GM12878 (cell line): ENCODE results near the gene GON7. TPM values are rescaled to one million over a fixed set of nuclear protein-coding genes. Genes with fewer than 3 reads are reported as not detected.

ENCODE experiments used
- ATAC-seq: fragments of 200-7000 bp; cut with Tn5 transposase; 3 replicates; pipeline ENCODE4 v1.9.1; 2020; ENCODE audit warnings: mild to moderate bottlenecking, moderate library complexity
- BruUV-seq: library from RNA; stranded (reverse); fragments of 400-500 nt; replicated peaks from 2 replicates; lab custom pipeline; 2021; lab: Mats Ljungman, UMichigan
- CTCF ChIA-PET: fragments of 300-600 bp; sonication (Branson Sonifier 250); formaldehyde crosslinking; extraction: SDS; loops from one replicate; lab custom pipeline; 2021; ENCODE audit warnings: inconsistent platforms; lab: Yijun Ruan, JAX
- POLR2A ChIA-PET: fragments of 350-600 bp; formaldehyde crosslinking; extraction: SDS; loops from one replicate; lab custom pipeline; 2021; ENCODE audit warnings: inconsistent platforms; lab: Charles Lee
- RAD21 ChIA-PET: fragments of 300-600 bp; sonication (Branson Sonifier 250); formaldehyde crosslinking; loops from one replicate; lab custom pipeline; 2023; ENCODE audit warnings: antibody characterized with exemption; ENCODE audit not compliant: unreplicated experiment; lab: Charles Lee
- SMC1A ChIA-PET: fragments of 300-600 bp; sonication (Branson Sonifier 250); formaldehyde crosslinking; loops from one replicate; lab custom pipeline; 2023; ENCODE audit not compliant: unreplicated experiment, uncharacterized antibody; lab: Charles Lee
- DNase-seq: peaks from one replicate; pipeline ENCODE4 v3.0.0-alpha.2; 2011; ENCODE audit warnings: low read depth, low spot score
- FAIRE-seq: peaks from 3 replicates; lab custom pipeline; 2011; peaks lifted over from hg19 to GRCh38; lab: Jason Lieb, UNC
- H2AFZ ChIP-seq: 2 replicates; pipeline ENCODE4 v1.6.0; 2011; ENCODE audit warnings: low read depth, low read length, control low read depth; ENCODE audit not compliant: control insufficient read depth
- H3K27ac ChIP-seq: 2 replicates; pipeline ENCODE4 v1.5.1; 2011; ENCODE audit warnings: control low read depth; ENCODE audit not compliant: control insufficient read depth, insufficient read depth
- H3K27me3 ChIP-seq, 2 experiments: replicated peaks in 1 of 2; 2 replicates each; pipeline versions ENCODE4 v1.6.0 to v1.6.1; 2011; ENCODE audit warnings: low read length in 1 of 2; ENCODE audit not compliant: control insufficient read depth in 2 of 2, insufficient read depth in 2 of 2
- H3K36me3 ChIP-seq, 2 experiments: 2 replicates each; pipeline ENCODE4 v1.5.1; 2011; ENCODE audit warnings: low read length in 1 of 2; ENCODE audit not compliant: control insufficient read depth in 2 of 2, insufficient read depth in 2 of 2
- H3K4me1 ChIP-seq: 2 replicates; pipeline ENCODE4 v1.6.1; 2011; ENCODE audit warnings: mild to moderate bottlenecking, low read length, moderate library complexity, mixed read lengths; ENCODE audit not compliant: control insufficient read depth, insufficient read depth
- H3K4me2 ChIP-seq: 2 replicates; pipeline ENCODE4 v1.6.0; 2011; ENCODE audit warnings: control low read depth; ENCODE audit not compliant: control insufficient read depth, insufficient read depth
- H3K4me3 ChIP-seq: fragments of 200-600 bp; sonication (generic); 2 replicates; pipeline ENCODE4 v1.5.1; 2016
- H3K79me2 ChIP-seq: 2 replicates; pipeline ENCODE4 v1.6.0; 2011; ENCODE audit warnings: low read length; ENCODE audit not compliant: control insufficient read depth, insufficient read depth
- H3K9ac ChIP-seq: 2 replicates; pipeline ENCODE4 v1.8.0; 2011; ENCODE audit warnings: low read length, control low read depth, mixed read lengths; ENCODE audit not compliant: control insufficient read depth, insufficient read depth
- H3K9me3 ChIP-seq: replicated peaks from 3 replicates; pipeline ENCODE4 v1.5.1; 2011; ENCODE audit warnings: mild to moderate bottlenecking, low read length; ENCODE audit not compliant: control insufficient read depth, insufficient read depth
- H4K20me1 ChIP-seq: 2 replicates; pipeline ENCODE4 v1.6.0; 2011; ENCODE audit not compliant: control insufficient read depth, insufficient read depth
- CBX3 ChIP-seq: fragments of 200-600 bp; sonication (generic); IDR thresholded peaks from 2 replicates; pipeline ENCODE4 v1.6.1; 2016; ENCODE audit warnings: low read depth, borderline replicate concordance
- NFYA ChIP-seq: IDR thresholded peaks from 2 replicates; pipeline ENCODE4 v1.6.1; 2011; ENCODE audit warnings: low read depth, mild to moderate bottlenecking, low read length, improper control_type of control experiment, borderline replicate concordance
- NR2C1 ChIP-seq: fragments of 450-650 bp; IDR thresholded peaks from 2 replicates; pipeline ENCODE4 v1.6.1; 2017; ENCODE audit warnings: antibody characterized with exemption, mild to moderate bottlenecking, moderate library complexity
- TCF3 ChIP-seq: IDR thresholded peaks from 2 replicates; pipeline ENCODE4 v1.6.1; 2012; ENCODE audit warnings: low read depth, mild to moderate bottlenecking, low read length, borderline replicate concordance; ENCODE audit not compliant: insufficient read depth
- ZNF24 ChIP-seq: fragments of 450-650 bp; IDR thresholded peaks from 2 replicates; pipeline ENCODE4 v1.6.1; 2017; ENCODE audit warnings: antibody characterized with exemption, mild to moderate bottlenecking
- WGBS: methylation state at CpG from one replicate; pipeline ENCODE4 v1.1.6; 2016; ENCODE audit warnings: low lambda C conversion rate; ENCODE audit not compliant: insufficient replicate concordance, insufficient coverage; ENCODE audit errors: missing lambda C conversion rate; 5-methylcytosine and 5-hydroxymethylcytosine counted together
- in situ Hi-C: fragments of 300-500 bp; cut with MboI; formaldehyde crosslinking; loops from 9 replicates; pipeline ENCODE4 v1.14.3; 2018; ENCODE audit warnings: mixed read lengths
- intact Hi-C: fragments of 100-400 bp; cut with micrococcal nuclease; formaldehyde crosslinking; loops from one replicate; pipeline ENCODE4 v1.14.2; 2022; ENCODE audit not compliant: unreplicated experiment
- polyA plus RNA-seq, 11 experiments: library from polyadenylated mRNA; depleted of rRNA in 4 of 11; unstranded in 6 of 11; stranded (reverse) in 5 of 11; fragments of >200 nt; fragmentation: Nextera tagmentation in 4 of 11; fragmentation: Illumina TruSeq in 1 of 11; extraction: Ambion mirVana in 4 of 11; extraction: Trizol in 1 of 11; gene quantifications; 1 replicate in 1 of 11; 2 replicates in 10 of 11; pipeline versions ENCODE4 v1.2.1 to v1.2.3, GENCODE V29; 2011 to 2016; ENCODE audit warnings: inconsistent platforms in 2 of 11, missing spikeins in 2 of 11, low read depth in 1 of 11
- total RNA-seq, 4 experiments: library from RNA; depleted of rRNA in 3 of 4; stranded (reverse); fragments of >200 nt in 3 of 4; fragmentation: Illumina TruSeq in 1 of 4; extraction: Trizol in 1 of 4; gene quantifications; 2 replicates each; pipeline versions ENCODE4 v1.2.1 to v1.2.3, GENCODE V29; 2013 to 2021
- TF ChIP-seq, protein P1 (sequence below): fragments of 450-650 bp; conservative IDR thresholded peaks from 2 replicates; pipeline ENCODE4 v1.6.1; 2017; ENCODE audit warnings: mild to moderate bottlenecking, moderate library complexity
- TF ChIP-seq, protein P2 (sequence below): fragments of 150-350 bp; IDR thresholded peaks from 2 replicates; pipeline ENCODE4 v1.6.1; 2016; ENCODE audit warnings: low read depth, low read length
- TF ChIP-seq, protein P3 (sequence below): fragments of 450-650 bp; IDR thresholded peaks from 2 replicates; pipeline ENCODE4 v1.6.1; 2016; ENCODE audit warnings: mild to moderate bottlenecking
- TF ChIP-seq, protein P4 (sequence below): IDR thresholded peaks from 2 replicates; pipeline ENCODE4 v1.6.1; 2012; ENCODE audit warnings: improper control_type of control experiment, low read depth, low read length; ENCODE audit not compliant: insufficient replicate concordance

The GON7 gene
- total and polyA plus RNA-seq, 10 of the 15 experiments (the other 5 are each of a cell fraction or from before 2014, with no cell fraction given) = 21.6 to 59.0 (median 33.0) TPM

DNA sequence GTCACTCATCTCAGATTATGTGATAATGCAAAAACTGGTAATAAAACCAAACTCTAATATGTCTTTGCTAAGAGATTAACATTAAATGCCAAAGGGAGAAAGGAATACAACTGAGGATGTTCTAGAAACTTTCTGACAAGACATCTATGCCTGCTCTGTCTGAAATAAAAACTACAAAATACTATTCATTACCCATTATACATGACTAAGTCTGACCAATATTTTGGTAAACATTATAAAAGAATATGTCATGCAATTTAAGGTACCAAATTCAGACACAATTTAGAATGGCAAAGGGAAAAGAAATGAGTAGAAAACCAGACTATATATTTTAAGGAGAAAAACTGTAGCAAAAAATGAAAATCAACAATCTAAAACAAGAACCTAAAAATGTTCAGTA, 39.7 kb upstream of the GON7 start (continued):
- TF ChIP-seq, protein P1, sequence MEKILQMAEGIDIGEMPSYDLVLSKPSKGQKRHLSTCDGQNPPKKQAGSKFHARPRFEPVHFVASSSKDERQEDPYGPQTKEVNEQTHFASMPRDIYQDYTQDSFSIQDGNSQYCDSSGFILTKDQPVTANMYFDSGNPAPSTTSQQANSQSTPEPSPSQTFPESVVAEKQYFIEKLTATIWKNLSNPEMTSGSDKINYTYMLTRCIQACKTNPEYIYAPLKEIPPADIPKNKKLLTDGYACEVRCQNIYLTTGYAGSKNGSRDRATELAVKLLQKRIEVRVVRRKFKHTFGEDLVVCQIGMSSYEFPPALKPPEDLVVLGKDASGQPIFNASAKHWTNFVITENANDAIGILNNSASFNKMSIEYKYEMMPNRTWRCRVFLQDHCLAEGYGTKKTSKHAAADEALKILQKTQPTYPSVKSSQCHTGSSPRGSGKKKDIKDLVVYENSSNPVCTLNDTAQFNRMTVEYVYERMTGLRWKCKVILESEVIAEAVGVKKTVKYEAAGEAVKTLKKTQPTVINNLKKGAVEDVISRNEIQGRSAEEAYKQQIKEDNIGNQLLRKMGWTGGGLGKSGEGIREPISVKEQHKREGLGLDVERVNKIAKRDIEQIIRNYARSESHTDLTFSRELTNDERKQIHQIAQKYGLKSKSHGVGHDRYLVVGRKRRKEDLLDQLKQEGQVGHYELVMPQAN = no peak

DNA sequence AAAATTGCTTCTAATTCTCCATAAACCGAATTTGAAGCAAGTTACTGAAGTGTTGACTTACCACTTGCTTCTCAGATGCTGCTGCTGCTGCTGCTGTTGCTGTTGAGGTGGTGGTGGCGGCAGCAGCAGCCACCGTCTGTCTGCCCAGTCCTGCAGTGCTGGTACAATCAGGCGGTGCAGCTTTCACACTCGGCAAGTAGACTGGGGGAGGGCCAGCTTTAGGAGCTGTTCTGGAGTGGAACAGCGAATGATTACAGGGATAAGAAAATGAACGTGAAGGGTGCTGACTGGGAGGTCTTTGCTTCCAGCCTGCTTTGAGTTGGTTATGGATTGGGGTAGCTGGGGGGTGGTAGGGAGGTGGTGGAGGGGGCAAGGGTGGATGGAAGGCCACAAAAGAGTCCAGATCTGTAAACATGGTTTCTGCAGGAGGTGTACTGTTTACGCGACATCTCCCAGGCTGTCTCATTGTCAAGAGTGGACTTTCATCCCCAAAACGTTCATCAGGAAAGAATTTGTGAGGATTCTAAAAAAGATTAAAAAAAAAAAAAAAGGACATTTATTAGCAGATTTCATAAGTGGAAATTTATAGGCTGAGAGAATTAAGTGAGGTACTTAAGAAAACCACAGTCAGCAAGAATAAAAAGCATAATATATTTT, 39.0 kb upstream of the GON7 start:
- Histone ChIP-seq H3K27ac (no peak overlapping the region), H3K9me3 (no peaks in the 10 kb centered on the region), H2AFZ (no peak overlapping the region), H3K4me3 (no peak overlapping the region), H3K36me3 (peaks cover 18 to 26% of the 10 kb centered on the region in 2 experiments), H3K9ac (no peak overlapping the region), H4K20me1 (no peaks in the 10 kb centered on the region), H3K4me1 (no peaks in the 10 kb centered on the region), H3K27me3 (no peaks in the 10 kb centered on the region), H3K4me2 (no peak overlapping the region), H3K79me2 (no peaks in the 10 kb centered on the region)
- FAIRE-seq = no peak
- RAD21 ChIA-PET = interaction anchor here (1.1 kb wide), 1 partner anchor 27 kb away, joined by 3 read pairs; no protein-coding TSS in a partner anchor
- no peak for ATAC-seq
- in situ Hi-C loops = loop anchor here (25.0 kb wide), 1 partner anchor 291 kb away; no protein-coding TSS in a partner anchor
- no TSS peak for BruUV-seq
- DNase-seq = no peak
- 92% methylated on average over 10 of the region's 10 CpGs for WGBS
- POLR2A ChIA-PET = no interaction called here
- SMC1A ChIA-PET = interaction anchor here (0.6 kb wide), 1 partner anchor 53 kb away, joined by 3 read pairs; no protein-coding TSS in a partner anchor
- CTCF ChIA-PET = no interaction called here
- intact Hi-C loops = no loop called here
- TF ChIP-seq TCF3 (no peak), ZNF24 (no peak), CBX3 (no peak), NR2C1 (no peak), NFYA (no peak)
- TF ChIP-seq, protein P2, sequence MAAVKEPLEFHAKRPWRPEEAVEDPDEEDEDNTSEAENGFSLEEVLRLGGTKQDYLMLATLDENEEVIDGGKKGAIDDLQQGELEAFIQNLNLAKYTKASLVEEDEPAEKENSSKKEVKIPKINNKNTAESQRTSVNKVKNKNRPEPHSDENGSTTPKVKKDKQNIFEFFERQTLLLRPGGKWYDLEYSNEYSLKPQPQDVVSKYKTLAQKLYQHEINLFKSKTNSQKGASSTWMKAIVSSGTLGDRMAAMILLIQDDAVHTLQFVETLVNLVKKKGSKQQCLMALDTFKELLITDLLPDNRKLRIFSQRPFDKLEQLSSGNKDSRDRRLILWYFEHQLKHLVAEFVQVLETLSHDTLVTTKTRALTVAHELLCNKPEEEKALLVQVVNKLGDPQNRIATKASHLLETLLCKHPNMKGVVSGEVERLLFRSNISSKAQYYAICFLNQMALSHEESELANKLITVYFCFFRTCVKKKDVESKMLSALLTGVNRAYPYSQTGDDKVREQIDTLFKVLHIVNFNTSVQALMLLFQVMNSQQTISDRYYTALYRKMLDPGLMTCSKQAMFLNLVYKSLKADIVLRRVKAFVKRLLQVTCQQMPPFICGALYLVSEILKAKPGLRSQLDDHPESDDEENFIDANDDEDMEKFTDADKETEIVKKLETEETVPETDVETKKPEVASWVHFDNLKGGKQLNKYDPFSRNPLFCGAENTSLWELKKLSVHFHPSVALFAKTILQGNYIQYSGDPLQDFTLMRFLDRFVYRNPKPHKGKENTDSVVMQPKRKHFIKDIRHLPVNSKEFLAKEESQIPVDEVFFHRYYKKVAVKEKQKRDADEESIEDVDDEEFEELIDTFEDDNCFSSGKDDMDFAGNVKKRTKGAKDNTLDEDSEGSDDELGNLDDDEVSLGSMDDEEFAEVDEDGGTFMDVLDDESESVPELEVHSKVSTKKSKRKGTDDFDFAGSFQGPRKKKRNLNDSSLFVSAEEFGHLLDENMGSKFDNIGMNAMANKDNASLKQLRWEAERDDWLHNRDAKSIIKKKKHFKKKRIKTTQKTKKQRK = no peak
- TF ChIP-seq, protein P3, sequence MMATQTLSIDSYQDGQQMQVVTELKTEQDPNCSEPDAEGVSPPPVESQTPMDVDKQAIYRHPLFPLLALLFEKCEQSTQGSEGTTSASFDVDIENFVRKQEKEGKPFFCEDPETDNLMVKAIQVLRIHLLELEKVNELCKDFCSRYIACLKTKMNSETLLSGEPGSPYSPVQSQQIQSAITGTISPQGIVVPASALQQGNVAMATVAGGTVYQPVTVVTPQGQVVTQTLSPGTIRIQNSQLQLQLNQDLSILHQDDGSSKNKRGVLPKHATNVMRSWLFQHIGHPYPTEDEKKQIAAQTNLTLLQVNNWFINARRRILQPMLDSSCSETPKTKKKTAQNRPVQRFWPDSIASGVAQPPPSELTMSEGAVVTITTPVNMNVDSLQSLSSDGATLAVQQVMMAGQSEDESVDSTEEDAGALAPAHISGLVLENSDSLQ = no peak
- TF ChIP-seq, protein P4, sequence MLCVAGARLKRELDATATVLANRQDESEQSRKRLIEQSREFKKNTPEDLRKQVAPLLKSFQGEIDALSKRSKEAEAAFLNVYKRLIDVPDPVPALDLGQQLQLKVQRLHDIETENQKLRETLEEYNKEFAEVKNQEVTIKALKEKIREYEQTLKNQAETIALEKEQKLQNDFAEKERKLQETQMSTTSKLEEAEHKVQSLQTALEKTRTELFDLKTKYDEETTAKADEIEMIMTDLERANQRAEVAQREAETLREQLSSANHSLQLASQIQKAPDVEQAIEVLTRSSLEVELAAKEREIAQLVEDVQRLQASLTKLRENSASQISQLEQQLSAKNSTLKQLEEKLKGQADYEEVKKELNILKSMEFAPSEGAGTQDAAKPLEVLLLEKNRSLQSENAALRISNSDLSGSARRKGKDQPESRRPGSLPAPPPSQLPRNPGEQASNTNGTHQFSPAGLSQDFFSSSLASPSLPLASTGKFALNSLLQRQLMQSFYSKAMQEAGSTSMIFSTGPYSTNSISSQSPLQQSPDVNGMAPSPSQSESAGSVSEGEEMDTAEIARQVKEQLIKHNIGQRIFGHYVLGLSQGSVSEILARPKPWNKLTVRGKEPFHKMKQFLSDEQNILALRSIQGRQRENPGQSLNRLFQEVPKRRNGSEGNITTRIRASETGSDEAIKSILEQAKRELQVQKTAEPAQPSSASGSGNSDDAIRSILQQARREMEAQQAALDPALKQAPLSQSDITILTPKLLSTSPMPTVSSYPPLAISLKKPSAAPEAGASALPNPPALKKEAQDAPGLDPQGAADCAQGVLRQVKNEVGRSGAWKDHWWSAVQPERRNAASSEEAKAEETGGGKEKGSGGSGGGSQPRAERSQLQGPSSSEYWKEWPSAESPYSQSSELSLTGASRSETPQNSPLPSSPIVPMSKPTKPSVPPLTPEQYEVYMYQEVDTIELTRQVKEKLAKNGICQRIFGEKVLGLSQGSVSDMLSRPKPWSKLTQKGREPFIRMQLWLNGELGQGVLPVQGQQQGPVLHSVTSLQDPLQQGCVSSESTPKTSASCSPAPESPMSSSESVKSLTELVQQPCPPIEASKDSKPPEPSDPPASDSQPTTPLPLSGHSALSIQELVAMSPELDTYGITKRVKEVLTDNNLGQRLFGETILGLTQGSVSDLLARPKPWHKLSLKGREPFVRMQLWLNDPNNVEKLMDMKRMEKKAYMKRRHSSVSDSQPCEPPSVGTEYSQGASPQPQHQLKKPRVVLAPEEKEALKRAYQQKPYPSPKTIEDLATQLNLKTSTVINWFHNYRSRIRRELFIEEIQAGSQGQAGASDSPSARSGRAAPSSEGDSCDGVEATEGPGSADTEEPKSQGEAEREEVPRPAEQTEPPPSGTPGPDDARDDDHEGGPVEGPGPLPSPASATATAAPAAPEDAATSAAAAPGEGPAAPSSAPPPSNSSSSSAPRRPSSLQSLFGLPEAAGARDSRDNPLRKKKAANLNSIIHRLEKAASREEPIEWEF = no peak
